Measurements from ENCODE around the gene UTP3.
"Not testable (repeated sequence)": the region's sequence is repeated elsewhere in the genome, so short reads cannot be mapped to it uniquely, and the experiment has no call there.

Gene UTP3

GRCh38 chr4:70661309-70661922 is 26.9 kb upstream of the UTP3 start:
- not testable (repeated sequence) for H3K14ac ChIP-seq (ENCODE audit: low read length); H2BK15ac ChIP-seq (ENCODE audit: low read length); H4K8ac ChIP-seq (ENCODE audit: low read depth, low read length); H2BK120ac ChIP-seq (ENCODE audit: low read depth, low read length); H3K4me1 ChIP-seq (ENCODE audit: control insufficient read depth in 2 of 2, insufficient read depth in 1 of 2, low read depth in 1 of 2, low read length in 2 of 2); DNase-seq (ENCODE audit: low spot score); H3K23ac ChIP-seq (ENCODE audit: low read depth, low read length, poor library complexity); H3K4me2 ChIP-seq (ENCODE audit: insufficient read depth, low read length, poor library complexity, severe bottlenecking); H3K4ac ChIP-seq (ENCODE audit: low read length); H3K36me3 ChIP-seq (replicated peaks in 1 of 2; ENCODE audit: control insufficient read depth in 2 of 2, insufficient read depth in 2 of 2, low read length in 2 of 2); H3K79me1 ChIP-seq (ENCODE audit: low read depth, low read length); H3K4me3 ChIP-seq (ENCODE audit: low read length in 2 of 2); H2AK5ac ChIP-seq (ENCODE audit: low read depth, low read length); H3K9me3 ChIP-seq (replicated peaks in 1 of 2; ENCODE audit: control insufficient read depth in 2 of 2, insufficient read depth in 1 of 2, low read depth in 1 of 2, low read length in 2 of 2); H2BK5ac ChIP-seq (ENCODE audit: low read length); H2AFZ ChIP-seq (ENCODE audit: low read length); H4K91ac ChIP-seq (ENCODE audit: low read depth, low read length, poor library complexity); H2BK12ac ChIP-seq (ENCODE audit: low read length); H3K9ac ChIP-seq (ENCODE audit: low read depth, low read length, poor library complexity); H3K27ac ChIP-seq (replicated peaks; ENCODE audit: low read length); H3K18ac ChIP-seq (ENCODE audit: low read length); H3K27me3 ChIP-seq (ENCODE audit: control insufficient read depth in 3 of 3, insufficient read depth in 3 of 3, low read depth in 1 of 3, low read length in 3 of 3)
- no CpG with 5 or more reads among the region's 5 CpGs for WGBS, 2 donors (ENCODE audit: extremely low coverage in 2 of 2, insufficient read length in 2 of 2, insufficient replicate concordance in 1 of 2)

GRCh38 chr4:70666369-70666768 is 22.0 kb upstream of the UTP3 start, which contains the start of gene JCHAIN:
JCHAIN (minus strand) TSS chr4:70666508; CDS start chr4:70666490, 18 bp downstream.
- DNase-seq (ENCODE audit: low spot score): no peak
- no peak within 1 kb of the TSS for H3K4me2 ChIP-seq (ENCODE audit: insufficient read depth, low read length, poor library complexity, severe bottlenecking)
- no peak within 1 kb of the TSS for H2AK5ac ChIP-seq (ENCODE audit: low read depth, low read length)
- H2BK12ac ChIP-seq (ENCODE audit: low read length): no peak within 1 kb of the TSS
- no peak within 1 kb of the TSS for H3K4me3 ChIP-seq (ENCODE audit: low read length in 2 of 2)
- no peak within 1 kb of the TSS for H2AFZ ChIP-seq (ENCODE audit: low read length)
- no CpG with 5 or more reads among the region's 1 CpG for WGBS, 2 donors (ENCODE audit: extremely low coverage in 2 of 2, insufficient read length in 2 of 2, insufficient replicate concordance in 1 of 2)
- no peak within 1 kb of the TSS for H4K91ac ChIP-seq (ENCODE audit: low read depth, low read length, poor library complexity)
- H3K4ac ChIP-seq (ENCODE audit: low read length): no peak within 1 kb of the TSS
- no peak within 1 kb of the TSS for H3K23ac ChIP-seq (ENCODE audit: low read depth, low read length, poor library complexity)
- H3K36me3 ChIP-seq (replicated peaks in 1 of 2; ENCODE audit: control insufficient read depth in 2 of 2, insufficient read depth in 2 of 2, low read length in 2 of 2): no peaks in the 10 kb centered on the region
- no peaks in the 10 kb centered on the region for H3K9me3 ChIP-seq (replicated peaks in 1 of 2; ENCODE audit: control insufficient read depth in 2 of 2, insufficient read depth in 1 of 2, low read depth in 1 of 2, low read length in 2 of 2)
- no peak within 1 kb of the TSS for H2BK120ac ChIP-seq (ENCODE audit: low read depth, low read length)
- H3K27ac ChIP-seq (replicated peaks; ENCODE audit: low read length): no peak within 1 kb of the TSS
- H2BK15ac ChIP-seq (ENCODE audit: low read length): no peak within 1 kb of the TSS
- no peaks in the 10 kb centered on the region for H3K79me1 ChIP-seq (ENCODE audit: low read depth, low read length)
- no peak within 1 kb of the TSS for H2BK5ac ChIP-seq (ENCODE audit: low read length)
- H4K8ac ChIP-seq (ENCODE audit: low read depth, low read length): no peak within 1 kb of the TSS
- no peaks in the 10 kb centered on the region for H3K4me1 ChIP-seq (ENCODE audit: control insufficient read depth in 2 of 2, insufficient read depth in 1 of 2, low read depth in 1 of 2, low read length in 2 of 2)
- peaks cover 0 to 3% (median 0%) of the 10 kb centered on the region in 3 experiments for H3K27me3 ChIP-seq (ENCODE audit: control insufficient read depth in 3 of 3, insufficient read depth in 3 of 3, low read depth in 1 of 3, low read length in 3 of 3)
- H3K14ac ChIP-seq (ENCODE audit: low read length): no peak within 1 kb of the TSS
- no peak within 1 kb of the TSS for H3K9ac ChIP-seq (ENCODE audit: low read depth, low read length, poor library complexity)
- H3K18ac ChIP-seq (ENCODE audit: low read length): no peak within 1 kb of the TSS

GRCh38 chr4:70667740-70668535 is 20.4 kb upstream of the UTP3 start:
- H2BK15ac ChIP-seq (ENCODE audit: low read length): no peak overlapping the region
- no peak for DNase-seq (ENCODE audit: low spot score)
- H4K8ac ChIP-seq (ENCODE audit: low read depth, low read length): no peak overlapping the region
- H3K27ac ChIP-seq (replicated peaks; ENCODE audit: low read length): no peak overlapping the region
- WGBS, 2 donors (ENCODE audit: extremely low coverage in 2 of 2, insufficient read length in 2 of 2, insufficient replicate concordance in 1 of 2): no CpG with 5 or more reads among the region's 3 CpGs
- H3K27me3 ChIP-seq (ENCODE audit: control insufficient read depth in 3 of 3, insufficient read depth in 3 of 3, low read depth in 1 of 3, low read length in 3 of 3): peaks cover 0 to 3% (median 0%) of the 10 kb centered on the region in 3 experiments
- no peak overlapping the region for H3K9ac ChIP-seq (ENCODE audit: low read depth, low read length, poor library complexity)
- H3K79me1 ChIP-seq (ENCODE audit: low read depth, low read length): no peaks in the 10 kb centered on the region
- no peak overlapping the region for H2AK5ac ChIP-seq (ENCODE audit: low read depth, low read length)
- H3K4me2 ChIP-seq (ENCODE audit: insufficient read depth, low read length, poor library complexity, severe bottlenecking): no peak overlapping the region
- H4K91ac ChIP-seq (ENCODE audit: low read depth, low read length, poor library complexity): no peak overlapping the region
- no peak overlapping the region for H3K14ac ChIP-seq (ENCODE audit: low read length)
- no peak overlapping the region for H2BK120ac ChIP-seq (ENCODE audit: low read depth, low read length)
- H3K36me3 ChIP-seq (replicated peaks in 1 of 2; ENCODE audit: control insufficient read depth in 2 of 2, insufficient read depth in 2 of 2, low read length in 2 of 2): no peaks in the 10 kb centered on the region
- H3K4me3 ChIP-seq (ENCODE audit: low read length in 2 of 2): no peak overlapping the region
- H3K9me3 ChIP-seq (replicated peaks in 1 of 2; ENCODE audit: control insufficient read depth in 2 of 2, insufficient read depth in 1 of 2, low read depth in 1 of 2, low read length in 2 of 2): no peaks in the 10 kb centered on the region
- no peak overlapping the region for H2BK12ac ChIP-seq (ENCODE audit: low read length)
- H3K4me1 ChIP-seq (ENCODE audit: control insufficient read depth in 2 of 2, insufficient read depth in 1 of 2, low read depth in 1 of 2, low read length in 2 of 2): no peaks in the 10 kb centered on the region
- no peak overlapping the region for H3K23ac ChIP-seq (ENCODE audit: low read depth, low read length, poor library complexity)
- no peak overlapping the region for H3K18ac ChIP-seq (ENCODE audit: low read length)
- H2BK5ac ChIP-seq (ENCODE audit: low read length): no peak overlapping the region
- no peak overlapping the region for H2AFZ ChIP-seq (ENCODE audit: low read length)
- H3K4ac ChIP-seq (ENCODE audit: low read length): no peak overlapping the region

GRCh38 chr4:70670332-70671014 is 17.9 kb upstream of the UTP3 start:
- H2BK15ac ChIP-seq (ENCODE audit: low read length): no peak overlapping the region
- no peak overlapping the region for H3K4me2 ChIP-seq (ENCODE audit: insufficient read depth, low read length, poor library complexity, severe bottlenecking)
- H4K91ac ChIP-seq (ENCODE audit: low read depth, low read length, poor library complexity): no peak overlapping the region
- no peak overlapping the region for H2AK5ac ChIP-seq (ENCODE audit: low read depth, low read length)
- H3K23ac ChIP-seq (ENCODE audit: low read depth, low read length, poor library complexity): no peak overlapping the region
- H3K36me3 ChIP-seq (replicated peaks in 1 of 2; ENCODE audit: control insufficient read depth in 2 of 2, insufficient read depth in 2 of 2, low read length in 2 of 2): no peaks in the 10 kb centered on the region
- no peak overlapping the region for H3K9ac ChIP-seq (ENCODE audit: low read depth, low read length, poor library complexity)
- H3K4me3 ChIP-seq (ENCODE audit: low read length in 2 of 2): no peak overlapping the region
- WGBS, 2 donors (ENCODE audit: extremely low coverage in 2 of 2, insufficient read length in 2 of 2, insufficient replicate concordance in 1 of 2): 100% methylated on average over 1 of the region's 5 CpGs; no CpG with 5 or more reads in 1 of the 2 donors
- DNase-seq (ENCODE audit: low spot score): no peak
- H3K27me3 ChIP-seq (ENCODE audit: control insufficient read depth in 3 of 3, insufficient read depth in 3 of 3, low read depth in 1 of 3, low read length in 3 of 3): peaks cover 0 to 20% (median 0%) of the 10 kb centered on the region in 3 experiments
- no peaks in the 10 kb centered on the region for H3K9me3 ChIP-seq (replicated peaks in 1 of 2; ENCODE audit: control insufficient read depth in 2 of 2, insufficient read depth in 1 of 2, low read depth in 1 of 2, low read length in 2 of 2)
- no peak overlapping the region for H2BK12ac ChIP-seq (ENCODE audit: low read length)
- H3K27ac ChIP-seq (replicated peaks; ENCODE audit: low read length): no peak overlapping the region
- H3K4me1 ChIP-seq (ENCODE audit: control insufficient read depth in 2 of 2, insufficient read depth in 1 of 2, low read depth in 1 of 2, low read length in 2 of 2): no peaks in the 10 kb centered on the region
- no peak overlapping the region for H3K18ac ChIP-seq (ENCODE audit: low read length)
- H3K79me1 ChIP-seq (ENCODE audit: low read depth, low read length): no peaks in the 10 kb centered on the region
- H2BK5ac ChIP-seq (ENCODE audit: low read length): no peak overlapping the region
- no peak overlapping the region for H2AFZ ChIP-seq (ENCODE audit: low read length)
- H3K4ac ChIP-seq (ENCODE audit: low read length): no peak overlapping the region
- H3K14ac ChIP-seq (ENCODE audit: low read length): no peak overlapping the region
- H4K8ac ChIP-seq (ENCODE audit: low read depth, low read length): no peak overlapping the region
- H2BK120ac ChIP-seq (ENCODE audit: low read depth, low read length): no peak overlapping the region

All from neuronal stem cell (in vitro differentiated cells).